Neuronal stem cell (in vitro differentiated cells): ENCODE results near the gene LRRC23.

Source experiments
- DNase-seq: peaks from one replicate; pipeline ENCODE4 v3.0.0-alpha.2; 2013; ENCODE audit warnings: low spot score
- H2AFZ ChIP-seq: one replicate; pipeline ENCODE4 v1.6.1; 2013; ENCODE audit warnings: mild to moderate bottlenecking, low read length, inconsistent platforms
- H2AK5ac ChIP-seq: 2 replicates; pipeline ENCODE4 v1.6.1; 2013; ENCODE audit warnings: low read depth, mild to moderate bottlenecking, inconsistent platforms, low read length, moderate library complexity, mixed read lengths
- H2BK120ac ChIP-seq: 2 replicates; pipeline ENCODE4 v1.6.1; 2013; ENCODE audit warnings: low read depth, mild to moderate bottlenecking, inconsistent platforms, low read length, moderate library complexity, mixed read lengths
- H2BK12ac ChIP-seq: one replicate; pipeline ENCODE4 v1.6.1; 2013; ENCODE audit warnings: low read length, inconsistent platforms
- H2BK15ac ChIP-seq: 2 replicates; pipeline ENCODE4 v1.6.1; 2013; ENCODE audit warnings: mild to moderate bottlenecking, low read length, inconsistent platforms, mixed read lengths
- H2BK5ac ChIP-seq: one replicate; pipeline ENCODE4 v1.6.1; 2013; ENCODE audit warnings: inconsistent platforms, mild to moderate bottlenecking, low read length, moderate library complexity
- H3K14ac ChIP-seq: one replicate; pipeline ENCODE4 v1.6.1; 2013; ENCODE audit warnings: low read length, inconsistent platforms
- H3K18ac ChIP-seq: 2 replicates; pipeline ENCODE4 v1.6.1; 2013; ENCODE audit warnings: low read length, inconsistent platforms
- H3K23ac ChIP-seq: 2 replicates; pipeline ENCODE4 v1.6.1; 2013; ENCODE audit warnings: low read depth, mild to moderate bottlenecking, mixed read lengths, low read length, inconsistent platforms; ENCODE audit not compliant: poor library complexity
- H3K27ac ChIP-seq: replicated peaks from 3 replicates; pipeline ENCODE4 v1.5.1; 2013; ENCODE audit warnings: low read length, inconsistent platforms
- H3K27me3 ChIP-seq, 3 experiments: 2 replicates each; pipeline ENCODE4 v1.6.1; 2013; ENCODE audit warnings: low read length in 3 of 3, mild to moderate bottlenecking in 2 of 3, inconsistent platforms in 1 of 3, low read depth in 1 of 3, mixed read lengths in 1 of 3, moderate library complexity in 1 of 3; ENCODE audit not compliant: control insufficient read depth in 3 of 3, insufficient read depth in 3 of 3
- H3K36me3 ChIP-seq, 2 donors: replicated peaks in 1 of 2; 2 replicates each; pipeline ENCODE4 v1.6.1; 2013; ENCODE audit warnings: low read length in 2 of 2; ENCODE audit not compliant: control insufficient read depth in 2 of 2, insufficient read depth in 2 of 2
- H3K4ac ChIP-seq: 2 replicates; pipeline ENCODE4 v1.6.1; 2013; ENCODE audit warnings: inconsistent platforms, mild to moderate bottlenecking, low read length, moderate library complexity
- H3K4me1 ChIP-seq, 2 donors: 1 replicate in 1 of 2; 2 replicates in 1 of 2; pipeline ENCODE4 v1.6.1; 2013; ENCODE audit warnings: low read length in 2 of 2, low read depth in 1 of 2; ENCODE audit not compliant: control insufficient read depth in 2 of 2, insufficient read depth in 1 of 2
- H3K4me2 ChIP-seq: one replicate; pipeline ENCODE4 v1.6.1; 2013; ENCODE audit warnings: mild to moderate bottlenecking, low read length, inconsistent platforms; ENCODE audit not compliant: insufficient read depth, poor library complexity, severe bottlenecking
- H3K4me3 ChIP-seq, 2 donors: 2 replicates each; pipeline ENCODE4 v1.5.1; 2013; ENCODE audit warnings: low read length in 2 of 2, mild to moderate bottlenecking in 2 of 2, inconsistent platforms in 1 of 2, moderate library complexity in 1 of 2
- H3K79me1 ChIP-seq: one replicate; pipeline ENCODE4 v1.6.1; 2013; ENCODE audit warnings: low read depth, mild to moderate bottlenecking, inconsistent platforms, low read length, moderate library complexity
- H3K9ac ChIP-seq: one replicate; pipeline ENCODE4 v1.6.1; 2013; ENCODE audit warnings: mild to moderate bottlenecking, low read depth, low read length, inconsistent platforms; ENCODE audit not compliant: poor library complexity
- H3K9me3 ChIP-seq, 2 donors: replicated peaks in 1 of 2; 2 replicates each; pipeline versions ENCODE3 to v1.6.1; 2013; ENCODE audit warnings: low read length in 2 of 2, mild to moderate bottlenecking in 2 of 2, inconsistent platforms in 1 of 2, low read depth in 1 of 2, mixed read lengths in 1 of 2, moderate library complexity in 1 of 2; ENCODE audit not compliant: control insufficient read depth in 2 of 2, insufficient read depth in 1 of 2
- H4K8ac ChIP-seq: one replicate; pipeline ENCODE4 v1.6.1; 2013; ENCODE audit warnings: low read depth, mild to moderate bottlenecking, inconsistent platforms, low read length, moderate library complexity
- H4K91ac ChIP-seq: one replicate; pipeline ENCODE4 v1.6.1; 2013; ENCODE audit warnings: low read length, low read depth, mild to moderate bottlenecking, inconsistent platforms; ENCODE audit not compliant: poor library complexity
- WGBS, 2 donors: extraction: QIAGEN DNeasy Blood & Tissue Kit; methylation state at CpG; one replicate each; pipeline ENCODE4 v1.1.7; 2013; ENCODE audit warnings: missing lambda C conversion rate in 2 of 2, mixed read lengths in 1 of 2; ENCODE audit not compliant: insufficient read length in 2 of 2, insufficient replicate concordance in 1 of 2; ENCODE audit errors: extremely low coverage in 2 of 2; 5-methylcytosine and 5-hydroxymethylcytosine counted together

LRRC23 gene

DNA sequence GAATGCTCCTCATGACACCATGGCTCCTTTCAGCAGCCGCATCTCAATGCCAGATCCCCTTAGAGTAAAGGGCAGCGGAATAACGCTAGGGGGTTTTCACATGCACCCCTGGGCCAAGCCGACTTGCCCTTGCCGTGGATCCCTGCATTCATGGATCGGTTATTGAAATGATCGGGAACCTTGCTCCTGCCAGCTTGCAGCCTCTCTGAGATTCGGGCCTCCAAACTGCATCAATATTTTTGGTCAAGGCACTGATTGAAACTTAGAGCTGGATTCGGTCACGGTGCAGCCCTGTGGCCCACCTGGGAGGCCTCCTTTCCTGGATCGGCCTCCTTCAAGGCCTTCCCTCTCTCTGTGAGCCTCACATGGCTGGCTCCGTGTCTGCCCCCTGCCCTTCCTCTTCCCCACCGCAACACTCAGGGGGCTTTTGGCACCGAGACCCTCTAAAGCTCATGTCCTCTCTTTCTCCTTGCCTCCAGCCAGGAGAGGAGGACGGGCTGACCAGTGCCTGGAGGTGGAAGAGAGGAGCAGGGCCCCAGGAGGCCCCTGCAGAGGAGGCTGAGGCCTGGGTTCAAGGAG, 48.3 kb downstream of the LRRC23 start:
- H4K91ac ChIP-seq, result no peak overlapping the region
- H3K27ac ChIP-seq, result no peak overlapping the region
- no peak overlapping the region for H3K9ac ChIP-seq
- no peak overlapping the region for H4K8ac ChIP-seq
- H3K4me3 ChIP-seq, result no peak overlapping the region
- peak overlapping the region; percentile 75 for H2BK12ac ChIP-seq
- H3K79me1 ChIP-seq, result no peaks in the 10 kb centered on the region
- no peaks in the 10 kb centered on the region for H3K36me3 ChIP-seq
- H2AK5ac ChIP-seq, result peak overlapping the region; percentile 76
- H3K23ac ChIP-seq, result no peak overlapping the region
- DNase-seq, result no peak
- H2AFZ ChIP-seq, result peak overlapping the region; percentile 80
- no peak overlapping the region for H2BK120ac ChIP-seq
- peaks cover 2 to 19% of the 10 kb centered on the region in 2 donors for H3K4me1 ChIP-seq
- H2BK15ac ChIP-seq, result peak overlapping the region; percentile 97
- no peaks in the 10 kb centered on the region for H3K9me3 ChIP-seq
- peak overlapping the region; percentile 57 for H3K18ac ChIP-seq
- no peak overlapping the region for H3K4me2 ChIP-seq
- no peak overlapping the region for H3K4ac ChIP-seq
- peak overlapping the region; percentile 17 for H3K14ac ChIP-seq
- peak overlapping the region; percentile 32 for H2BK5ac ChIP-seq
- WGBS, 2 donors, result no CpG with 5 or more reads among the region's 15 CpGs
- H3K27me3 ChIP-seq, result no peaks in the 10 kb centered on the region

GRCh38 chr12:6953442-6954315, 49.1 kb downstream of the LRRC23 start:
- Histone ChIP-seq H4K91ac (no peak overlapping the region), H3K4me2 (peak overlapping the region; percentile 18), H3K4ac (peak overlapping the region; percentile 93), H2AFZ (peak overlapping the region; percentile 80), H3K79me1 (no peaks in the 10 kb centered on the region), H2BK12ac (no peak overlapping the region), H2BK15ac (peak overlapping the region; percentile 97), H2BK120ac (no peak overlapping the region), H4K8ac (no peak overlapping the region), H3K9me3 (no peaks in the 10 kb centered on the region), H3K27me3 (no peaks in the 10 kb centered on the region), H3K23ac (peak overlapping the region; percentile 34), H3K27ac (no peak overlapping the region), H3K9ac (peak overlapping the region; percentile 60), H2BK5ac (peak overlapping the region; percentile 66), H3K4me3 (no peak overlapping the region), H3K36me3 (no peaks in the 10 kb centered on the region), H3K18ac (peak overlapping the region; percentile 76), H2AK5ac (peak overlapping the region; percentile 91), H3K4me1 (peaks cover 2 to 19% of the 10 kb centered on the region in 2 donors), H3K14ac (no peak overlapping the region)
- WGBS, 2 donors, result no CpG with 5 or more reads among the region's 24 CpGs
- DNase-seq, result no peak

- Histone ChIP-seq H3K36me3 (no peaks in the 10 kb centered on the region), H2BK5ac (peak overlapping the region; percentile 66), H3K4me2 (no peak overlapping the region), H4K8ac (no peak overlapping the region), H2AFZ (peak overlapping the region; percentile 80), H3K4me1 (peaks cover 2 to 25% of the 10 kb centered on the region in 2 donors), H3K4ac (no peak overlapping the region), H3K9ac (no peak overlapping the region), H4K91ac (no peak overlapping the region), H3K23ac (peak overlapping the region; percentile 34), H2BK12ac (peak overlapping the region; percentile 30), H3K27me3 (no peaks in the 10 kb centered on the region), H3K79me1 (no peaks in the 10 kb centered on the region), H2BK15ac (peak overlapping the region; percentile 95), H3K9me3 (no peaks in the 10 kb centered on the region), H3K4me3 (no peak overlapping the region), H3K18ac (peak overlapping the region; percentile 57), H2AK5ac (peak overlapping the region; percentile 91), H3K14ac (no peak overlapping the region), H3K27ac (no peak overlapping the region), H2BK120ac (no peak overlapping the region)
- WGBS, 2 donors, result no CpG with 5 or more reads among the region's 21 CpGs
- DNase-seq, result no peak
Observed at GRCh38 chr12:6954316-6955107, 49.9 kb downstream of the LRRC23 start.
